Endometrial microvascular endothelial cells (primary cell): ENCODE data around the gene HSD17B12. TPM values are rescaled to one million over a fixed set of nuclear protein-coding genes. Genes with fewer than 3 reads are reported as not detected.

Source experiments
- in situ Hi-C: cut with HindIII; loops from 2 replicates; pipeline ENCODE4 v1.10.0; 2017; ENCODE audit warnings: low sequenced_read_pairs, low pct_unique_long_range_greater_than_20kb; ENCODE audit errors: inconsistent ontology term
- total RNA-seq: library from RNA; depleted of rRNA; stranded (reverse); fragments of >200 nt; gene quantifications from one replicate; pipeline ENCODE4 v1.2.3, GENCODE V29; 2015; ENCODE audit errors: inconsistent ontology term

Gene HSD17B12
- total RNA-seq, 1 donor from 2014 or later = 80.3 TPM

DNA sequence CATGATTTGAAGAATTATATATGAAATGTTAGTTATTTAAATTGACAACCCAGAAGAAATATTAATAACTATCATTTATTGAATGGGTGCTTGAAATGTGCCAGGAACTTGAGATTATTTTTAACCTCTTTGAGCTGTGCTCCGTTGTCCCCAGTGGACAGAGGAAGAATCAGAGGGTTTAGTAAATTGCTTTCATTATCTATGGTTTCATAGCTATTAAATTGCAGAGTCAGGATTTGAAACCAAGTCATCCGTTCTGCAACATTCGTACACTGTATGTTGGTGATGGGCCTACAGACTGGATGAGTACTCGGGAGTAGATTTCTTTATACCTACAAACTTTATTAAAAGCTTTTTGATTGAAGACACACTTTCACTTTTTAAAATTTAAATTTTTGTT, 4.9 kb downstream of the HSD17B12 start:
- in situ Hi-C loops = no loop called here

- in situ Hi-C loops = no loop called here
Observed at GRCh38 chr11:43686207-43686606, 5.7 kb downstream of the HSD17B12 start.

GRCh38 chr11:43687120-43687791, 6.7 kb downstream of the HSD17B12 start:
- in situ Hi-C loops = no loop called here

DNA sequence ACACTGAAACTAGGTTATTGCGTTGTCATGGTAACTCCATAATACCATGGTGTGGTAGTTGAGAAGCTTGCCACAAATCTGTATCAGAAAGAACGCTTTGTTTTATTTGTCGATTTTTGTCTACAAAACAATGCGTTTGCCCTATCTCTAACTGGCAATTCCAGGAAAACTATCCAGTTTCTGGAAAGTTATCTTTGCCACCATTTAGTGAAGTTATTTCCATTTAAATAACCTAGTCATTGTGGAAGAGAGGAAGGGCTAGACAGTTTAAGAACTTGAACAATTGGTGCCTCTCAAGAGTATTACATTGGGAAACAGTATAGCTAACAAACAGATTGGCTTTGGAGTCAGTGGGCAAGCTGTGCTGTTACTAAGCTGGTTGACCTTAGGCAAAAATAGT, 7.9 kb downstream of the HSD17B12 start:
- in situ Hi-C loops = no loop called here

- in situ Hi-C loops = no loop called here
Observed at GRCh38 chr11:43689167-43689566, 8.6 kb downstream of the HSD17B12 start.

GRCh38 chr11:43690929-43691725, 10.6 kb downstream of the HSD17B12 start:
- in situ Hi-C loops = no loop called here

DNA sequence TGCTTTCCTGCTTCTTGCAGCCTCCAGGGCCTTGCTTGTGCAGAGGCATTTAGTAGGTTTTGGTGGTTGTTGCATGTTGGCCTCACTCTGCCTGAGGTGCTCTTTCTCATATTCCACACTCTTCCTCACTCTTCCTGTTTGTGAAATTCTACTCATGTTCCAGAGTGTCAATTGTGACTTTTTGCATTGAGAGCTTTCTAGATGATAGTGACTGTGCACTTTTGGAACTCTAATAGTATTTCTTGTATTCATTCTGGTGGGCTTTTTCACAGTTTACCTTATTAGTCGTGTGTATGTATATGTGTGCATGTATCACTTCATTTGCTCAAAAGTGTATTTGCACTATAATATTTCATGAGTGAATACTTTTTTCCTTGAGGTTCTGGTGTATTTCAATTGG, 11.3 kb downstream of the HSD17B12 start:
- in situ Hi-C loops = no loop called here

DNA sequence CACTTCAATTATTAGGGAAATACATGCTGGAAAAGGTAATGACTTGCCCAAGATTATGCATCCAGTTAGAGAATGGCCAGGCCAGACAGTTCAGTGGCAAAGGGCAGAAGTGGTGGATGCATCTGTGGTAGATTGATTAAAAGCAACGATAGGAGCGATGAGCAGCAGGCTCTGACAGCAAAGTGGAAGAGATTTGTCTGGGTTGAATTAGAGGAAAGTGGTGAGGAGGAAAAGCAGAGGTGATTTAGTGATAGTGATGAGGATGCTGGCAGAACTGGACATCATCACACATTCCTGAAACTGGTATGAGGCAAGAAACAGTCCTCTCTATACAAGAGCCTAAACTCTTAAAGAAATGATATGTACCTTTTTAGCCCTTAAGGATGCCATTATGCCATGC, 12.5 kb downstream of the HSD17B12 start:
- in situ Hi-C loops = no loop called here

DNA sequence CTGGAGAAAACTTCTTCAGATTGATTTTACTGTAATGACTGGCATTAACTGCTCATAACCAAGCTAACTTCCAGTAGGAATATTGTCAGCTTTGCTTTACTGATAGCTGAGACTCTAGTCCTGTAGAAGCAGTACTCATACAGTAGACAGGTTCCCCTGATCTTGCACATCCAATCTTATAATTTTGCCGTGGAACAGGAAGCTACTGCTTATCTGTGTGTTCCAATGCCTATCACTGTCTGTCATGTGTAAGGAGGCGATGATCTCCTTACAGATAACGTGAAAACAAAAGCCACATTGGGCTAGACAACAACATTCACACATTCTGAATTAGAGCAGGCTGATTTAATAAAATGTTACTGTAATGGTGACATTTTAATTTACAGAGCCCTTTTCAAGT, 13.2 kb downstream of the HSD17B12 start:
- in situ Hi-C loops = no loop called here

DNA sequence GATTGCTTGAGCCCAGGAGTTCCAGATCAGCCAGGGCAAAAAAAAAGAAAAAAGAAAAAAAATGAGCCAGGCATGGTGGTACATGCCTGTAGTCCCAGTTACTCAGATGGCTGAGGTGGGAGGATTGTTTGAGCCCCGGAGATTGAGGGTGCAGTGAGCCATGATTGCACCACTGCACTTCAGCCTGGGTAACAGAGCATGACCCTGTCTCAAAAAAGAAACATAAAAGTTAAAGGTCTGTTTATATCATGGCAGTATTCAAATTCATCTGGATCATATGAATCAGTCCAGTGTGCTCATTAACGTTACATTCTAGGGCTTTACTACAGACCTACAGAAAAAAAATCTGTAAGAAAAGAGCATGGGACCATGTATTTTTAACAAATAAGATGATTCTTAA, 13.9 kb downstream of the HSD17B12 start:
- in situ Hi-C loops = no loop called here

DNA sequence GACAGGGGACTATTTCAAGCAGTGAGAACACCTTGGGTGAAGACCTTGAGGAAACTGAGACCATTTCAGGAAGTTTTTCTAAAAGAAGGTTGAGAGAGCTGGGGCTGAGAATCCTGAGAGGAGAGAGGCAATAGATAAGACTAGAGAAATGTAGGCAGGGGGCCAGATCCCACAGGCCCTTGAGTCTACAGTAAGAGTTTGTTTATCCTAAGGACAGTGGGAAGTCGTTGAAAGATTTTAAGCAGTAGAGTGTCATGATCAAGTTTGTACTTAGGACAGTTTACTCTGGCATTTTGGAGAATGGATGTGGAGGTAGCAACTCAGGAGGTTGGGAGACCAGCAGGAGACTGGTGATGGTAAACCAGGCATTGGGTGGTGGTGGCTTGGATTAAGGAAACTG, 17.1 kb downstream of the HSD17B12 start:
- in situ Hi-C loops = no loop called here

DNA sequence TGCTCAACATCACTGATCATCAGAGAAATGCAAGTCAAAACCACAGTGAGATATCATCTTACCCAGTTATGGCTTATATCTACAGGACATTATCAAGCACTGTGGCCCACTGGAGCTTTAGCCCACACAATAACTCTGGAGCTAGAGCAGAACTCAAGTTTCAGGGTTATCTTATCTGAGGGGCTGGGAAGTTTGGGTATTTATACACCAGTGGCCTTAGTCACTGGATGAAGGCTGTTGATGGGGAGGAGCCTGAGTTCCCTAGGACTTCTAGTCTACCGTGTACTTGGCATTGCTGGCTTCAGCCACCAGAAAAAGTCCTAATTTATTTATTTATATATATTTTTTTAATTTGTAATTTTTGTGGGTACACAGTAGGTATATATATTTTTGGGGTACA, 19.3 kb downstream of the HSD17B12 start:
- in situ Hi-C loops = loop anchor here (10.0 kb wide), 1 partner anchor 65 kb away; no protein-coding TSS in a partner anchor

DNA sequence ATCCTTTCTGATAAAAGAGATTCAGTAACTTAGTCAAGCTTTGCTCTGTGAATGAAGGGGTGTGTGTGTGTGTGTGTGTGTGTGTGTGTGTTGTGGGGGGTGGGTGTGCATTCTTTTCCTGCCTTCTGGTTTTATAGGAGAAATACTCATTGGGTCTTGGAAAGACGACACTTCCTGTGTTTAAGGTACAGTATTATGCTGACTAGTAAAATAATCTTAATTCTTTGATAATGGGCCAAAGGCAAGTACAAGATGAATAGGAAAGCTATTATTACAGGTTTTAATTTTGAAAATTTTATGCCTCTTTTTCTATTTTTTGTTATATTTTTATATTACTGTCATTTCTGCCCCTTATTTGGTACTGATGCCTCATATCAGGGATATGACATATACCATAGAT, 26.1 kb downstream of the HSD17B12 start:
- in situ Hi-C loops = loop anchor here (10.0 kb wide), 1 partner anchor 58 kb away; no protein-coding TSS in a partner anchor

DNA sequence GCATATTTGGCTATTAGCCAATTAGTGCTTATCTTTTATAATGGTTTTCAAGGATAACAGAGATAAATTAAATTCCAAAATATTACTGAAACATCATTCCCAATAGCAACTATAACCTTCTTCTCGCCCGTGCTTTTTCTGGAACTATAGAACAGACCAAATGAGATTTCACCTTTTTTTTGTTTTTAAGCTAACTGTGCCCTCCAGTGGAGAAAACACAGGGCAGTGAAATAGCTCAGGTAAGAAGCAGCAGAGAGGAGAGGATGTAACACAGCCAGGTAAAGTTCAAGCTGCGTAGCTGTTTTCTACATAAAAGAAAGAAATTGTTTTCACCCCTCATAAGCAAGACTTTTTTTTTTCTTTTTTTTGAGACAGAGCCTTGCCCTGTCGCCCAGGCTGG, 28.2 kb downstream of the HSD17B12 start:
- in situ Hi-C loops = loop anchor here (10.0 kb wide), 1 partner anchor 56 kb away; no protein-coding TSS in a partner anchor

- in situ Hi-C loops = loop anchor here (10.0 kb wide), 1 partner anchor 55 kb away; no protein-coding TSS in a partner anchor
Observed at GRCh38 chr11:43709689-43710088, 29.2 kb downstream of the HSD17B12 start.

GRCh38 chr11:43712676-43713075, 32.1 kb downstream of the HSD17B12 start:
- in situ Hi-C loops = no loop called here

- in situ Hi-C loops = no loop called here
Observed at GRCh38 chr11:43718373-43718772, 37.8 kb downstream of the HSD17B12 start.

DNA sequence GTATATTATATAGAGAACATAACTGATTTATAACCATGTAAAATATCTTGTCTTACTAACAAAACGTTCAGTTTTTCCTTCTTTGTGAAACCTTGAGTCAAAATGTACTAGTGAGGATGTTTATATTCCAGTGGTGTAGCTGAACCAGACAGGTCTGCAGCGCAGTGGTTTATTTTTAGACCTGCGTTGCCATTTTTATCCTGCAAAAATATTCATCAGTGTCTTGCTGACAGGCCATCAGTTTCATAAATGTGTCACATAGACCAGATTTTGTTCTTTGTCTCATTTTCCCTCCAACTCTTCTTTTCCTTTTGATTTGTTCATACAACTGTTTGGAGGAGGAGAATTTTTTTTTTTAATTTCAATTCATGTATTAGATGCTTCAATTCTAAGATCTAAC, 43.1 kb downstream of the HSD17B12 start:
- in situ Hi-C loops = no loop called here

- in situ Hi-C loops = no loop called here
Observed at GRCh38 chr11:43732225-43732624, 51.7 kb downstream of the HSD17B12 start.

DNA sequence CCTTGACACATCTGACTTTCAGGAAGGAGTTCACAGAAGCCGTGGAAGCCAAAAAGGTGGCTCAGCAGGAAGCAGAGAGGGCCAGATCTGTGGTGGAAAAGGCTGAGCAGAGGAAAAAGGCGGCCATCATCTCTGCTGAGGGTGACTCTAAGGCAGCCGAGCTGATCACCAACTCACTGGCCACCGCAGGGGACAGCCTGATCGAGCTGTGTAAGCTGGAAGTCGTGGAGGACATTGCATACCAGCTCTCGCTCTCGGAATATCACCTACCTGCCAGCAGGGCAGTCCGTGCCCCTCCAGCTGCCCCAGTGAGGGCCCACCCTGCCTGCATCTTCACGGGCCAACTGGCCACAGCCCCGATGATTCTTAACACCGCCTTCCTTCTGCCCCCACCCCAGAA, 53.7 kb downstream of the HSD17B12 start:
- in situ Hi-C loops = no loop called here
